ENCODE data around the gene COL8A1. TPM values are rescaled to one million over a fixed set of nuclear protein-coding genes. Genes with fewer than 3 reads are reported as not detected.
A peak's percentile ranks its signal among the peaks of the same experiment; 100 is the strongest.
"Not testable (repeated sequence)": the region's sequence is repeated elsewhere in the genome, so short reads cannot be mapped to it uniquely, and the experiment has no call there.

Gene COL8A1
- total RNA-seq, 1 donor from 2014 or later: 3,403 TPM

GRCh38 chr3:99721633-99722007 is 83.2 kb downstream of the COL8A1 start:
- H3K4me1 Mint-ChIP-seq (ENCODE audit: unreplicated experiment): peaks cover 75% of the 10 kb centered on the region
- no peaks in the 10 kb centered on the region for H3K27me3 Mint-ChIP-seq (ENCODE audit: unreplicated experiment)
- no peak for TF ChIP-seq CTCF (IDR thresholded peaks at IDR 0.05)
- no peak for DNase-seq (ENCODE audit: extremely low spot score, unreplicated experiment)
- H3K9me3 Mint-ChIP-seq (ENCODE audit: unreplicated experiment): no peaks in the 10 kb centered on the region
- H3K4me3 Mint-ChIP-seq (ENCODE audit: unreplicated experiment): no peak overlapping the region
- H3K27ac Mint-ChIP-seq (ENCODE audit: unreplicated experiment): peak overlapping the region; percentile 87
- H3K36me3 Mint-ChIP-seq (ENCODE audit: unreplicated experiment): peaks cover 15% of the 10 kb centered on the region

GRCh38 chr3:99724276-99724675 is 85.9 kb downstream of the COL8A1 start:
- no peak overlapping the region for H3K4me3 Mint-ChIP-seq (ENCODE audit: unreplicated experiment)
- peaks cover 60% of the 10 kb centered on the region for H3K4me1 Mint-ChIP-seq (ENCODE audit: unreplicated experiment)
- H3K9me3 Mint-ChIP-seq (ENCODE audit: unreplicated experiment): no peaks in the 10 kb centered on the region
- H3K36me3 Mint-ChIP-seq (ENCODE audit: unreplicated experiment): peaks cover 17% of the 10 kb centered on the region
- H3K27me3 Mint-ChIP-seq (ENCODE audit: unreplicated experiment): no peaks in the 10 kb centered on the region
- no peak for TF ChIP-seq CTCF (IDR thresholded peaks at IDR 0.05)
- no peak for DNase-seq (ENCODE audit: extremely low spot score, unreplicated experiment)
- H3K27ac Mint-ChIP-seq (ENCODE audit: unreplicated experiment): peak overlapping the region; percentile 76

DNA sequence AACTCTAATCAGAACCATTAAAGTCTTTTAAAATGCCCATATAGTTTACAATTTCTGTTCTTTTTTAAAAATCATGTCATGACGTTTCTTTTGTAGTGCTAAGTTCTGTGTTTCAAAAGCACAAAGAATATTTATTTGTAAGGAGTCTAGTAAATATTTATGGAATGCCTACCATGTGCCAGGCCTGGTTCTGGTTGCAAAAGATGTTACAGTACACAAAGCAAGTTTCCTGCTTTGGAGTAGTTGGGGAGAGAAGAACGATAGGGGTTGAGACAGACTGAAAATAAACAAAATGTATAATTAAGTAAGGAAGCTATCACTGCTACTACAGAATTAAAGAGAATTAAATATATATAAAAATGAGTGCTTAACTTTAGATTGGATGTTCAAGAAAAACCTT is 92.5 kb downstream of the COL8A1 start:
- DNase-seq (ENCODE audit: extremely low spot score, unreplicated experiment): no peak
- Mint-ChIP-seq H3K4me3 (ENCODE audit: unreplicated experiment) (no peak overlapping the region), H3K4me1 (ENCODE audit: unreplicated experiment) (peaks cover 43% of the 10 kb centered on the region), H3K9me3 (ENCODE audit: unreplicated experiment) (no peaks in the 10 kb centered on the region), H3K27ac (ENCODE audit: unreplicated experiment) (peak overlapping the region; percentile 68), H3K27me3 (ENCODE audit: unreplicated experiment) (no peaks in the 10 kb centered on the region), H3K36me3 (ENCODE audit: unreplicated experiment) (peaks cover 24% of the 10 kb centered on the region)
- TF ChIP-seq CTCF (IDR thresholded peaks at IDR 0.05): no peak

- Mint-ChIP-seq H3K27ac (ENCODE audit: unreplicated experiment) (peak overlapping the region; percentile 74), H3K9me3 (ENCODE audit: unreplicated experiment) (no peaks in the 10 kb centered on the region), H3K4me3 (ENCODE audit: unreplicated experiment) (no peak overlapping the region), H3K27me3 (ENCODE audit: unreplicated experiment) (no peaks in the 10 kb centered on the region), H3K36me3 (ENCODE audit: unreplicated experiment) (peaks cover 30% of the 10 kb centered on the region), H3K4me1 (ENCODE audit: unreplicated experiment) (peaks cover 40% of the 10 kb centered on the region)
- no peak for DNase-seq (ENCODE audit: extremely low spot score, unreplicated experiment)
- TF ChIP-seq CTCF (IDR thresholded peaks at IDR 0.05): no peak
Observed at GRCh38 chr3:99731499-99731898, 93.1 kb downstream of the COL8A1 start.

DNA sequence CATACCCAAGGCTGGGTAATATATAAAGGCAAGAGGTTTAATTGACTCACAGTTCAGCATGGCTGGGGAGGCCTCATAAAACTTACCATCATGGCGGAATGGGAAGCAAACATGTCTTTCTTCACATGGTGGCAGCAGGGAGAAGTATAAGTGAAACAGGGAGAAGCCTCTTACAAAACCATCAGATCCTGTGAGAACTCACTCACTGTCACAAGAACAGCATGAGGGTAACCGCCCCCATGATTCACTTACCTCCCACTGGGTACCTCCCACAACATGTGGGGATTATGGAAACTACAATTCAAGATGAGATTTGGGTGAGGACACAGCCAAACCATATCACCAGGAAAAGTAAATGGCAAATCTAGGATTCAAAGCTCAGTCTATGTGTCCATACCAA is 102.0 kb downstream of the COL8A1 start:
- H3K9me3 Mint-ChIP-seq (ENCODE audit: unreplicated experiment); DNase-seq (ENCODE audit: extremely low spot score, unreplicated experiment); H3K4me3 Mint-ChIP-seq (ENCODE audit: unreplicated experiment); H3K27me3 Mint-ChIP-seq (ENCODE audit: unreplicated experiment): not testable (repeated sequence)
- H3K27ac Mint-ChIP-seq (ENCODE audit: unreplicated experiment): peak overlapping the region; percentile 52
- H3K4me1 Mint-ChIP-seq (ENCODE audit: unreplicated experiment): peaks cover 39% of the 10 kb centered on the region
- H3K36me3 Mint-ChIP-seq (ENCODE audit: unreplicated experiment): peaks cover 70% of the 10 kb centered on the region

- no peaks in the 10 kb centered on the region for H3K27me3 Mint-ChIP-seq (ENCODE audit: unreplicated experiment)
- H3K4me3 Mint-ChIP-seq (ENCODE audit: unreplicated experiment): no peak overlapping the region
- peaks cover 47% of the 10 kb centered on the region for H3K4me1 Mint-ChIP-seq (ENCODE audit: unreplicated experiment)
- H3K36me3 Mint-ChIP-seq (ENCODE audit: unreplicated experiment): peaks cover 75% of the 10 kb centered on the region
- H3K27ac Mint-ChIP-seq (ENCODE audit: unreplicated experiment): peak overlapping the region; percentile 52
- DNase-seq (ENCODE audit: extremely low spot score, unreplicated experiment): no peak
- no peaks in the 10 kb centered on the region for H3K9me3 Mint-ChIP-seq (ENCODE audit: unreplicated experiment)
- no peak for TF ChIP-seq CTCF (IDR thresholded peaks at IDR 0.05)
Observed at GRCh38 chr3:99741588-99741987, 103.2 kb downstream of the COL8A1 start.
